CD4-positive, alpha-beta T cell (primary cell): ENCODE data around the gene SCLY. TPM values are rescaled to one million over a fixed set of nuclear protein-coding genes. Genes with fewer than 3 reads are reported as not detected.

Source experiments
- ATAC-seq: fragments of 200-7000 bp; cut with Tn5 transposase; one replicate; pipeline ENCODE4 v1.10.0; 2022; ENCODE audit warnings: mild to moderate bottlenecking; ENCODE audit not compliant: poor library complexity
- CTCF ChIA-PET: fragments of 350-600 bp; sonication (Branson Sonifier 250); formaldehyde crosslinking; loops from one replicate; lab custom pipeline; 2021; ENCODE audit warnings: antibody characterized with exemption, inconsistent platforms; lab: Charles Lee
- POLR2A ChIA-PET: fragments of 350-600 bp; sonication (Branson Sonifier 250); formaldehyde crosslinking; loops from one replicate; lab custom pipeline; 2021; ENCODE audit warnings: antibody characterized with exemption, inconsistent platforms; lab: Charles Lee
- DNase-seq, 14 experiments: peaks; one replicate each; pipeline ENCODE4 v3.0.0-alpha.2; 2013 to 2020; ENCODE audit warnings: mixed read lengths in 2 of 14
- H3K27ac ChIP-seq, 2 donors: one replicate each; pipeline versions ENCODE4 v1.5.1 to v1.7.0; 2013; ENCODE audit warnings: low read length in 2 of 2, low read depth in 1 of 2, mild to moderate bottlenecking in 1 of 2
- H3K27me3 ChIP-seq, 2 experiments: 1 replicate in 1 of 2; 2 replicates in 1 of 2; pipeline versions ENCODE4 v1.6.1 to v1.7.0; 2013; ENCODE audit warnings: low read length in 2 of 2, control low read depth in 1 of 2, mild to moderate bottlenecking in 1 of 2, moderate library complexity in 1 of 2; ENCODE audit not compliant: insufficient read depth in 2 of 2, control insufficient read depth in 1 of 2
- H3K36me3 ChIP-seq: one replicate; pipeline ENCODE4 v1.6.1; 2013; ENCODE audit warnings: low read length, control low read depth; ENCODE audit not compliant: insufficient read depth
- H3K4me1 ChIP-seq: one replicate; pipeline ENCODE4 v1.6.1; 2013; ENCODE audit warnings: low read length, control low read depth; ENCODE audit not compliant: insufficient read depth
- H3K4me3 ChIP-seq: one replicate; pipeline ENCODE4 v1.5.1; 2013; ENCODE audit warnings: mild to moderate bottlenecking, low read length, moderate library complexity
- H3K9me3 ChIP-seq, 2 experiments: 1 replicate in 1 of 2; 2 replicates in 1 of 2; pipeline versions ENCODE4 v1.6.1 to v1.7.0; 2013; ENCODE audit warnings: low read length in 2 of 2, mild to moderate bottlenecking in 2 of 2, control low read depth in 1 of 2, moderate library complexity in 1 of 2; ENCODE audit not compliant: control insufficient read depth in 1 of 2, insufficient read depth in 1 of 2
- H3K27ac Mint-ChIP-seq: one replicate; pipeline ENCODE4 v1.8.0; 2020; ENCODE audit warnings: mixed read lengths
- H3K27me3 Mint-ChIP-seq: one replicate; pipeline ENCODE4 v1.8.0; 2021; ENCODE audit warnings: mixed read lengths
- H3K36me3 Mint-ChIP-seq: one replicate; pipeline ENCODE4 v1.8.0; 2021; ENCODE audit warnings: low read depth, mixed read lengths
- H3K4me1 Mint-ChIP-seq: one replicate; pipeline ENCODE4 v1.8.0; 2021; ENCODE audit warnings: low read depth, mixed read lengths
- H3K4me3 Mint-ChIP-seq: one replicate; pipeline ENCODE4 v1.8.0; 2020; ENCODE audit warnings: mild to moderate bottlenecking, mixed read lengths
- H3K9me3 Mint-ChIP-seq: one replicate; pipeline ENCODE4 v1.8.0; 2020; ENCODE audit warnings: mixed read lengths
- CTCF ChIP-seq: fragments of 200-600 bp; IDR thresholded peaks from one replicate; pipeline ENCODE4 v1.8.0; 2022; ENCODE audit warnings: antibody characterized with exemption, mild to moderate bottlenecking
- intact Hi-C, 2 experiments: fragments of 100-400 bp; cut with DNase I in 1 of 2; cut with micrococcal nuclease in 1 of 2; formaldehyde crosslinking; loops; one replicate each; pipeline versions ENCODE4 v1.15.1 to v1.9.0; 2023 to 2025; cut with DNase I, micrococcal nuclease
- total RNA-seq, 174 experiments: library from RNA in 2 of 174; stranded (reverse) in 2 of 174; gene quantifications; one replicate each; pipeline ENCODE4 v1.2.3 and lab custom pipeline; 2021 to 2026

The SCLY gene
- total RNA-seq, 2 experiments from 2014 or later: 8.9 to 9.6 TPM

DNA sequence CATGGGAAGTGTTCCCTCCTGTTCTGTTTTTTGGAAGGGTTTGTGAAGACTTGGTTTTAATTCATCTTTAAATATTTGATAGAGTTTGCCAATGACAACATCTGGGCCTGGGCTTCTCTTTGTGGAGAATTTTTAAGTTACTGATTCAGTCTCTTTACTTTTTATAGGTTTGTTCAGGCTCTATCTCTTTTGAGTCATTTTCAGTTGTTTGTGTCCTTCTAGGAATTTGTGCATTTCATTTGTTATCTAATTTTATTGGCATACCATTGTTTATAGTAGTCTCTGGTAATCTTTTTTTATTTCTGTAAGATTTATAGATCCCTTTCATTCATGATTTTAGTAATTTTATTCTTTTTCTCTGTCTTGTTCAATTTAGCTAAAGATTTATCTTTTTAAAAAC is 14.6 kb downstream of the SCLY start:
- POLR2A ChIA-PET: interaction anchor here (1.4 kb wide), 1 partner anchor 15 kb away, joined by 3 read pairs; the partner anchor contains the start of gene SCLY
- CTCF ChIA-PET: no interaction called here
- H3K4me3 Mint-ChIP-seq: no peak overlapping the region

GRCh38 chr2:238077292-238077691 is 16.5 kb downstream of the SCLY start:
- no peaks in the 10 kb centered on the region for H3K27me3 ChIP-seq
- no peak overlapping the region for H3K27ac Mint-ChIP-seq
- ChIA-PET POLR2A (interaction anchor here (0.6 kb wide), 1 partner anchor 8 kb away, joined by 3 read pairs; no protein-coding TSS in a partner anchor), CTCF (interaction anchor here (1.0 kb wide), 1 partner anchor 154 kb away, joined by 3 read pairs; no protein-coding TSS in a partner anchor)
- H3K9me3 ChIP-seq: no peaks in the 10 kb centered on the region
- no peak overlapping the region for H3K4me3 ChIP-seq
- H3K9me3 Mint-ChIP-seq: no peaks in the 10 kb centered on the region
- H3K4me1 Mint-ChIP-seq: peaks cover 9% of the 10 kb centered on the region
- H3K36me3 Mint-ChIP-seq: peaks cover 85% of the 10 kb centered on the region
- H3K27me3 Mint-ChIP-seq: no peaks in the 10 kb centered on the region
- H3K4me1 ChIP-seq: no peaks in the 10 kb centered on the region
- peaks cover 18% of the 10 kb centered on the region for H3K36me3 ChIP-seq
- TF ChIP-seq CTCF: no peak
- no peak overlapping the region for H3K4me3 Mint-ChIP-seq
- H3K27ac ChIP-seq: no peak overlapping the region
- ATAC-seq (no peak), DNase-seq (no peak)
- intact Hi-C loops: no loop called here

More for the DNA sequence above, 14.6 kb downstream of the SCLY start:
- H3K4me1 ChIP-seq: peaks cover 10% of the 10 kb centered on the region
- intact Hi-C loops: no loop called here
- peaks cover 75% of the 10 kb centered on the region for H3K36me3 Mint-ChIP-seq
- H3K27me3 ChIP-seq: no peaks in the 10 kb centered on the region
- ATAC-seq (no peak), DNase-seq (no peak)
- no peak overlapping the region for H3K27ac ChIP-seq
- no peaks in the 10 kb centered on the region for H3K27me3 Mint-ChIP-seq
- peaks cover 10% of the 10 kb centered on the region for H3K36me3 ChIP-seq
- no peak overlapping the region for H3K27ac Mint-ChIP-seq
- H3K9me3 ChIP-seq: no peaks in the 10 kb centered on the region
- H3K9me3 Mint-ChIP-seq: no peaks in the 10 kb centered on the region
- TF ChIP-seq CTCF: no peak
- H3K4me3 ChIP-seq: no peak overlapping the region
- H3K4me1 Mint-ChIP-seq: peaks cover 9% of the 10 kb centered on the region

DNA sequence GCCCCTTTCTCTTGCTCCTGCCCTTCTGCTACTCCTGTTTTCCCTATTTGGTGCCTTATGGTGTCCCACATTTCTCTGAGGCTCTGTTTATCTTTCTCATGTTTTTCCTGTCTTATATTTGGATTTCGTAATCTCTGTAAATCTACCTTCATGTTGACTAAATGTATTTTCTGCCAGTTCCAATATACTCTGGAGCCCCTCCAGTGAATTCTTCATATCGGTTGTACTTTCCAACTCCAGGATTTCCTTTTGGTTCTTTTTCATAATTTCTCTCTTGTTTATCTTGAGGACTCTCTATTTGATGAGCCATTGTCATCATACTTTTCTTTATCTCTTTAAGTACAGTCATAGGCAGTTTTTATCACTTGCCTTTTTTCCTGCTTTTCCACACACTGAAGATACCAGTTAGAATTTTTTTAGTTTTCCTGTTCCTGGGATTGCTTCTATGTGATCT is 19.1 kb downstream of the SCLY start:
- Histone ChIP-seq H3K4me1 (no peaks in the 10 kb centered on the region), H3K4me3 (no peak overlapping the region), H3K27ac (no peak overlapping the region), H3K27me3 (no peaks in the 10 kb centered on the region), H3K9me3 (no peaks in the 10 kb centered on the region), H3K36me3 (peaks cover 35% of the 10 kb centered on the region)
- intact Hi-C loops: no loop called here
- no peak for TF ChIP-seq CTCF
- no peak for DNase-seq
- ChIA-PET CTCF (no interaction called here), POLR2A (no interaction called here)
- Mint-ChIP-seq H3K9me3 (no peaks in the 10 kb centered on the region), H3K4me1 (peaks cover 5% of the 10 kb centered on the region), H3K27ac (no peak overlapping the region), H3K36me3 (peaks cover 88% of the 10 kb centered on the region), H3K4me3 (no peak overlapping the region), H3K27me3 (no peaks in the 10 kb centered on the region)
- no peak for ATAC-seq
